Fibroblast of lung (primary cell): ENCODE measurements around the gene EIF5A2.
"Not testable (repeated sequence)": the region's sequence is repeated elsewhere in the genome, so short reads cannot be mapped to it uniquely, and the experiment has no call there.

Source experiments
- CTCF ChIP-seq, 2 donors: IDR thresholded peaks in 1 of 2; conservative IDR thresholded peaks in 1 of 2; 1 replicate in 1 of 2; 2 replicates in 1 of 2; pipeline ENCODE4 v1.5.1; 2011 to 2012; ENCODE audit warnings: low read length in 2 of 2, control low read depth in 1 of 2, inconsistent platforms in 1 of 2, low read depth in 1 of 2, mild to moderate bottlenecking in 1 of 2
- EZH2 ChIP-seq: IDR thresholded peaks from 2 replicates; pipeline ENCODE4 v1.5.1; 2012; ENCODE audit warnings: low read length, control low read depth, mild to moderate bottlenecking; ENCODE audit errors: missing control alignments

- not testable (repeated sequence) for TF ChIP-seq CTCF (conservative IDR thresholded peaks at IDR 0.05 in 1 of 2, IDR thresholded peaks at IDR 0.05 in 1 of 2; ENCODE audit: low read depth in 1 of 2, low read length in 2 of 2); EZH2
These were observed 24.1 kb downstream of the EIF5A2 start for GRCh38 chr3:170884109-170884930.
